Parathyroid adenoma (tissue), 2 donors: Measurements from ENCODE around the gene FOXB1.

ENCODE experiments used
- H2AFZ ChIP-seq: fragments of 300-600 bp; sonication (generic); one replicate; pipeline ENCODE4 v1.7.0; 2017; ENCODE audit warnings: antibody characterized with exemption, mild to moderate bottlenecking
- H3K27ac ChIP-seq: fragments of 300-600 bp; sonication (generic); one replicate; pipeline ENCODE4 v1.7.0; 2017
- H3K27me3 ChIP-seq: fragments of 300-600 bp; sonication (generic); one replicate; pipeline ENCODE4 v1.7.0; 2017; ENCODE audit warnings: low read length; ENCODE audit not compliant: control insufficient read depth, insufficient read depth
- H3K36me3 ChIP-seq: fragments of 300-600 bp; sonication (generic); one replicate; pipeline ENCODE4 v1.7.0; 2017; ENCODE audit warnings: low read length; ENCODE audit not compliant: control insufficient read depth, insufficient read depth
- H3K4me1 ChIP-seq: fragments of 300-600 bp; sonication (generic); one replicate; pipeline ENCODE4 v1.7.0; 2017; ENCODE audit warnings: control low read depth
- H3K4me2 ChIP-seq: fragments of 300-600 bp; sonication (generic); one replicate; pipeline ENCODE4 v1.7.0; 2017; ENCODE audit warnings: low read length
- H3K4me3 ChIP-seq: fragments of 300-600 bp; sonication (generic); one replicate; pipeline ENCODE4 v1.7.0; 2017; ENCODE audit warnings: low read depth, low read length
- H3K79me2 ChIP-seq: fragments of 300-600 bp; sonication (generic); one replicate; pipeline ENCODE4 v1.7.0; 2017; ENCODE audit warnings: control low read depth
- H3K9ac ChIP-seq: fragments of 300-600 bp; sonication (generic); one replicate; pipeline ENCODE4 v1.7.0; 2017; ENCODE audit warnings: mild to moderate bottlenecking
- H3K9me3 ChIP-seq: fragments of 300-600 bp; sonication (generic); one replicate; pipeline ENCODE4 v1.7.0; 2017; ENCODE audit warnings: low read length; ENCODE audit not compliant: control insufficient read depth
- TF ChIP-seq, protein P1 (sequence below): fragments of 300-600 bp; sonication (generic); IDR thresholded peaks from one replicate; pipeline ENCODE4 v1.7.0; 2017; ENCODE audit warnings: antibody characterized with exemption, mild to moderate bottlenecking
- donor health status: primary hyperparathyroidism.

FOXB1 gene

DNA sequence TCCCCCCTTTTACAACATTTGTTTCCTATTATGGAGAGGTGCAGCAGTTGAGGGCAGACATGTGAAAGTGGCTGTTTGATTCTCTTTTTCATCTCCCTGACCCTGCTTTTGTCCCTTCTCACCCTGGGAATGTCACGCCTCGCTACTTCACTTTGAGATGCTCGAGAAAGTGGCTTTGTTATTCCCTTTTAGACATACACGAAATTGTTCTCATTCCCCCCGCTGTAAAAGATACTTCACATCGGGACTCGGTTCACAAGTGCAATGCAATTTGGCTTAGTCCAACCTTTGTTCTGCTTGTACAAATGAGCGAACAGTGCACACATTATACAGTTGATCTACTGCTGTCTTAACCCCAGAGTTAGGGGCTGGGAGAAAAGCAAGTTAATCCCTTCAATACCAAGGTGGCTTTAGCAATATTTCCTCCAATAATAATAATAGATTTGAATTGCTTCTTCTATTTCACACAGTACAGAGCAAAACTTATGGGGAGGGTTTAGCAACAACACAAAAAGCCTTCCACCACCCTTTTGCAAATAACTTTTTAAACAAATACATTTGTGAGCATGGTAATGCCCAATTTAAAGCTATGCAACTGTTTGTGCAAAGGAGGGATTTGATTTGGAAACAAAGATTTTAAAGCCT lies 5.7 kb upstream of the FOXB1 start:
- no peak overlapping the region for H3K4me3 ChIP-seq
- H3K36me3 ChIP-seq: no peaks in the 10 kb centered on the region
- peaks cover 24% of the 10 kb centered on the region for H3K27me3 ChIP-seq
- H3K9ac ChIP-seq: no peak overlapping the region
- TF ChIP-seq, protein P1, sequence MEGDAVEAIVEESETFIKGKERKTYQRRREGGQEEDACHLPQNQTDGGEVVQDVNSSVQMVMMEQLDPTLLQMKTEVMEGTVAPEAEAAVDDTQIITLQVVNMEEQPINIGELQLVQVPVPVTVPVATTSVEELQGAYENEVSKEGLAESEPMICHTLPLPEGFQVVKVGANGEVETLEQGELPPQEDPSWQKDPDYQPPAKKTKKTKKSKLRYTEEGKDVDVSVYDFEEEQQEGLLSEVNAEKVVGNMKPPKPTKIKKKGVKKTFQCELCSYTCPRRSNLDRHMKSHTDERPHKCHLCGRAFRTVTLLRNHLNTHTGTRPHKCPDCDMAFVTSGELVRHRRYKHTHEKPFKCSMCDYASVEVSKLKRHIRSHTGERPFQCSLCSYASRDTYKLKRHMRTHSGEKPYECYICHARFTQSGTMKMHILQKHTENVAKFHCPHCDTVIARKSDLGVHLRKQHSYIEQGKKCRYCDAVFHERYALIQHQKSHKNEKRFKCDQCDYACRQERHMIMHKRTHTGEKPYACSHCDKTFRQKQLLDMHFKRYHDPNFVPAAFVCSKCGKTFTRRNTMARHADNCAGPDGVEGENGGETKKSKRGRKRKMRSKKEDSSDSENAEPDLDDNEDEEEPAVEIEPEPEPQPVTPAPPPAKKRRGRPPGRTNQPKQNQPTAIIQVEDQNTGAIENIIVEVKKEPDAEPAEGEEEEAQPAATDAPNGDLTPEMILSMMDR: no peak
- no peak overlapping the region for H3K4me2 ChIP-seq
- no peak overlapping the region for H2AFZ ChIP-seq
- no peaks in the 10 kb centered on the region for H3K4me1 ChIP-seq
- no peak overlapping the region for H3K27ac ChIP-seq
- no peaks in the 10 kb centered on the region for H3K9me3 ChIP-seq
- H3K79me2 ChIP-seq: no peaks in the 10 kb centered on the region

DNA sequence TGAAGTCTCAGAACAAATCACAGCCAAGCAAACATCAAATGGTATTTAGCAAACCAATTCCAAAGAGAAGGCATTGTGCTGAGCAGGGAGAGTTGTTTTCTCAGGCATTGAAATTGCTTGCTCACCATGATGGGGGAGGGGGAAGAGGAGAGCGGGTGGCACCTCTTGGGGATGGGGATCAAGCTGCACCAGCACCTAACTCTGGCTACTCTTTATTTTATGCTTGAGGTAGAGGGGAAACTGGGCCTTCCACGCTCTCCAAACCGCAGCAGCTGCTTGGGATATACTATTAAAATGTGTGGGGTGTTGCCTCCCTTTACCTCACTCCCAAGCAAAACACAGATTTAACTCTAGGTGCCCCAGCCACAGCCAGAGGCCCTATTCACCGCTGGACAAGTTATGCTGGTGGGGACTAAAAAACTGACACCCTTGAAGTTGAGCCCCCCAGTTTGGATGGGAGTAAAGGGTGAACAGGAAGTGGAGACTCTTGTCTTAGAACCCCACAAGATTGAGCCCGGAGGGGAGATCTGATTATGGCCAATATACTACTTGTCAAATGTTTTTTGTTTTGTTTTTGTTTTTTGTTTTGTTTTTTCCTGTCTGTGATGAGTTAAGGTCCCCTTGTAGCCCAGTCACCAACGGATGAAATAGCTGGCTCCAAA lies 5.0 kb upstream of the FOXB1 start:
- no peak overlapping the region for H3K4me3 ChIP-seq
- H3K27ac ChIP-seq: no peak overlapping the region
- no peaks in the 10 kb centered on the region for H3K9me3 ChIP-seq
- H3K4me1 ChIP-seq: no peaks in the 10 kb centered on the region
- H3K79me2 ChIP-seq: no peaks in the 10 kb centered on the region
- H2AFZ ChIP-seq: no peak overlapping the region
- peaks cover 19% of the 10 kb centered on the region for H3K27me3 ChIP-seq
- H3K9ac ChIP-seq: no peak overlapping the region
- H3K36me3 ChIP-seq: no peaks in the 10 kb centered on the region
- no peak overlapping the region for H3K4me2 ChIP-seq
- TF ChIP-seq, protein P1: no peak

DNA sequence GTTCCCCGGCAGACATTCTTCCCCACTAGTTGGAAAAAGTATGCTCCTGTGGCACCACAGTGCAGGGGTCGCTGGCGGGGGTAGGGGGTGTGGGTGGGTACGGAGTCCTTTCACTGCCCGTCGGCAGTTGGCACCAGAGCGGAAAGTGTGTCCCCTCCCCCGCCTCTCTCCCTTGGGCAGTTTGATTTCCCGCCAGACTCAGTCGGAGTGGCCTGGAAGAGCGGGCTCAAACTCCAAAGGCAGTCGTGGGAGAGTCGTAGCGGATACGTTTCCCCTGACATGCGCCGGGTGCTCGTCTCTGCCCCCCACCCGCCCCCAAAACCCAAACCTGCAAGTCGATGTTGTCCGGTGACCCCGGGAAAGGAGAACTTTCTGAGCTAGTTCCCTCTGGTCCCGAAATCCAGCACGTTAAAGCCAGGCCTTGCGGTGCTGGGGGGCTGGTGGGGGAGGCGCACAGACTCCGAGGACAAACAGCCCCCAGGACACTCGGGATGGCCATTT lies 4.4 kb upstream of the FOXB1 start:
- H2AFZ ChIP-seq: no peak overlapping the region
- no peaks in the 10 kb centered on the region for H3K36me3 ChIP-seq
- H3K9ac ChIP-seq: no peak overlapping the region
- H3K4me1 ChIP-seq: no peaks in the 10 kb centered on the region
- H3K27me3 ChIP-seq: peaks cover 23% of the 10 kb centered on the region
- TF ChIP-seq, protein P1: no peak
- H3K4me3 ChIP-seq: no peak overlapping the region
- no peak overlapping the region for H3K27ac ChIP-seq
- no peak overlapping the region for H3K4me2 ChIP-seq
- no peaks in the 10 kb centered on the region for H3K79me2 ChIP-seq
- no peaks in the 10 kb centered on the region for H3K9me3 ChIP-seq

DNA sequence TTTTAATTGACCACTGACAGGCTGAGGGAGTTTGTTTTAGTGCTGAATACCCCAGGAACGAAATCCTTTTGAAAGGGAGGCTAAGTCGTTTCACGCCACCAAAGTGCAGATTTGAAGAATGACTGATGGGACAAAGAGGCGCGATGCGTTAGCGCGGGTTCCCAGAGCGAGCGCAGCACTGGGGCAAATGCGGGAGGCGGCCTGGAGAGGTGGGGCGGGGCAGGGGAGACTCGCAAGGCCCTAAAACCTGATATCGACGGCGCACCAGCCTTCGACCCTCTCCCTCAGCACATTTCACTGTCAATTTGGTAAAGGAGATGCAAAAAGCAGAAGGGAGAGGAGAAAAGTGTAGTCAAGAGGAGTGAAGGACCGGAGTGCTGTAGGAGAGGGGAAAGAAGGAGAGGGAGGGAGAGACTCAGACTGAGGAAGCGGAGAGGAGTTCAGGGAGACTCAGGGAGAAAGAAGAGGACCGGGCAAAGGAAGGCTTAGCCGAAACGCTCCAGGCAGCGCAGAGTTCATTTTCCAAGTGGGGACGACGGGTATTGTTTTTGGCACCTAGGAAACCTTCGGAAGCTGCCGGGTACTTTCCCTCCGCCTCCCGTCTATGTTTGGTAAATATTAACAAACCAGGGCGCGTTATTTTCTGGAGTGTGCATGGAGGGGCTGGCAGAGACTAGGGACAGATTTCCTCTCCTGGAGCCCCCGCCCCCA lies 3.8 kb upstream of the FOXB1 start:
- Histone ChIP-seq H3K27ac (no peak overlapping the region), H3K9ac (no peak overlapping the region), H3K79me2 (no peaks in the 10 kb centered on the region), H3K36me3 (no peaks in the 10 kb centered on the region), H3K27me3 (peaks cover 21% of the 10 kb centered on the region), H3K4me1 (no peaks in the 10 kb centered on the region), H3K4me2 (no peak overlapping the region), H2AFZ (no peak overlapping the region), H3K4me3 (no peak overlapping the region), H3K9me3 (no peaks in the 10 kb centered on the region)
- TF ChIP-seq, protein P1: no peak
